ENCODE data around the gene POLR2H.

POLR2H gene

GRCh38 chr3:184361532-184361931 is at the start of gene POLR2H, which contains the start of gene CLCN2:
Gene POLR2H, plus strand, starts transcription at chr3:184361710. Its CDS starts 1,783 bp downstream, at chr3:184363493.
Gene CLCN2, minus strand, starts transcription at chr3:184361605. Its CDS starts 126 bp downstream, at chr3:184361479.
- peak; percentile 39 for DNase-seq (ENCODE audit: low read depth)

DNA sequence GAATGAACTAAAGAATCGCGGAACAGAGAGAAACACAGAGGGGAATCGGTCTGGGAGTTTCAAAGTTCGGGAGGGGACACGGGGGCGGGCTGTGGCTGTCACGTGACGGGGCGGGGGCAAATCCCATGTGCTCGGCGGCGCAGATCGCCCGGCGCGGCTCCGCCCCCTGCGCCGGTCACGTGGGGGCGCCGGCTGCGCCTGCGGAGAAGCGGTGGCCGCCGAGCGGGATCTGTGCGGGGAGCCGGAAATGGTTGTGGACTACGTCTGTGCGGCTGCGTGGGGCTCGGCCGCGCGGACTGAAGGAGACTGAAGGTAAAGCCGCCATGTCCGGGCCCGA is 47.2 kb upstream of the POLR2H start, which contains the start of gene EIF4G1:
Gene EIF4G1, plus strand, starts transcription at position 244 of the 337 bp plus-strand sequence. CDS start 1,191 bp downstream, outside the sequence.
- peak; percentile 91 for DNase-seq (ENCODE audit: low read depth)

DNA sequence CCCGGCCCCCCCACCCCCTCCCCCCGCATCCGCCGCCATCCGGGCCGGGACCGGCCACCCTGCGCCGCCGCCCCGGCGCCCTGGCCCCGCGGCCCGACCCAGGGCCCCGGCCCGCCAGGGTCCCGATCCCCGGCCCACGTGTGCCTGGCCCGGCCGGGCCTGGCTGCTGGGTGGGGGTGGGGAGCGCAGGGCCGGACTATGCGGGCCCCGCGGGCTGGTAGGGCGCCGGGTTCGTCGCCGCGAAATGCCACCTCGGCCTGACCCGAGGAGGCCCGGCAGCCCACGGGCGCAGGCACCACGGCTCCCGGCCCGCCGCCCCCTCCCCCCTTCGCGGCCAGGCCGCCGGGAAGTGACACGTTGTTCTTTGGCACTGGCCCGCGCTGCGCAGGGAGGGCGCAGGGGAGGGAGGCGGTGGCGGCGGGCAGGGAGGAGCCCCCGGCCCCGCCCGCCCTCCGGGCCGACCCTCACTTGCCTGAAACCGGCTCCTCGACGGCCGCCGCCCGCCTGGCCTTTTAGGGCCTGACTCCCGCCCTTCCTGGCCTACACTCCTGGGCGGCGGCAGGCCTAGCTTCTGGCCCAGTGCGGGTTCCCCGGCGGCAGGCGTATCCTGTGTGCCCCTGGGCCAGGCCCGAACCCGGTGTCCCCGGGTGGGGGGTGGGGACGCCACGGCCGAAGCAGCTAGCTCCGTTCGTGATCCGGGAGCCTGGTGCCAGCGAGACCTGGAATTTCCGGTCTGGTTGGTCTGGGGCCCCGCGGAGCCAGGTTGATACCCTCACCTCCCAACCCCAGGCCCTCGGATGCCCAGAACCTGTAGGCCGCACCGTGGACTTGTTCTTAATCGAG is 46.6 kb upstream of the POLR2H start:
- DNase-seq (ENCODE audit: low read depth): peak; percentile 39

GRCh38 chr3:184315543-184315867 is 46.0 kb upstream of the POLR2H start:
- DNase-seq (ENCODE audit: low read depth): no peak

DNA sequence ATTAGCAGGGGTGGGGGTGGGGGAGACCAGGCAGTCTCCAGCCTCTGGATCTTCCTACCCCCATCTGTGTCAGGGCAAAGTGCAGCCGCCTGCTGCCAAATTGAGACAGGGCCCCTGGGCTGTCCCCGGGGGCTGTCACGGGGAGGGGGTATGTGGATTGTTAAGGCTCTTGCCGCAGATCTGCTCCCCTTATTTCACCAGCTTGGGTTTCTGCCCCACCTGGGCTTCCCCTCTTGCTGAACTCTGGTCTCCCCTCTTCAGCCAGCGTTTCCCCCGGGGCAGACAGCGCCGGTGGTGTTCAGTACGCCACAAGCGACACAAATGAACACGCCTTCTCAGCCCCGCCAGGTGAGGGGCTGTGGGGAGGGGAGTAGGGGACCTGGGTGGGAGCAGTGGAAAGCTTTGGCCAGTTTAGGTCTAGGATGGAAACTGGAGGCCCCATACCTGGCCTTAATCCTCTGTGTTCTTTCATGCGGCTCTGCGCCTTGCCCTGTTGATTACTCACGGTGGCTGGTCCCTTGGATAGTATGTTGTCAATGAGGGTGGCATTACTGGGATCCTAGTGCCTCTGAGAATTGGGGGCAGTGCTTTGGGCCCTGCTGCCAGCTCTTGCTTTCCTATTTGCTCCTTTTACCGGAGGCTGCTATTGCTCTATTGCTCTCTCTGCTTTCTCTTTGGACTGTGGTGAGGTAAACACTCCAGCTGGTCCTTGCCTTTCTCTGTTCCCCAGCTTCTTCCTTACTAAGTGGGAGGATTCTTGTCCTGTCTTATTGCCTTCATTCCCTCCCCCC is 45.4 kb upstream of the POLR2H start:
- DNase-seq (ENCODE audit: low read depth): no peak

- DNase-seq (ENCODE audit: low read depth): no peak
These were observed 44.7 kb upstream of the POLR2H start for GRCh38 chr3:184316792-184317191.

- no peak for DNase-seq (ENCODE audit: low read depth)
These were observed 44.3 kb upstream of the POLR2H start for GRCh38 chr3:184317201-184317600.

DNA sequence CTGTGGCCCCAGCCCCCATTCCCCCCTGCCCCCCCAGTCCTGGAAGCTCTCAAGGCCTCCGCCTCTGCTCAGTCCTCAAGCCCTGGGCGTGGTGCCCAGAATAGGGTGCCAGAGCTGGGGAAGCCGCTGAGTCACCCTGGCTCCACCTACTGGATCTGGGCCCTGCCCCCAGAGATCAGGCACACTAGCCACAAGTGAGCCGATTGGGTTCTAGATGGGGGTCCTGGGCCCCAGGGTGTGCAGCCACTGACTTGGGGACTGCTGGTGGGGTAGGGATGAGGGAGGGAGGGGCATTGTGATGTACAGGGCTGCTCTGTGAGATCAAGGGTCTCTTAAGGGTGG is 41.4 kb upstream of the POLR2H start:
- DNase-seq (ENCODE audit: low read depth): peak; percentile 41

- no peak for DNase-seq (ENCODE audit: low read depth)
These were observed 39.8 kb upstream of the POLR2H start for GRCh38 chr3:184321666-184322065.

- no peak for DNase-seq (ENCODE audit: low read depth)
These were observed 38.6 kb upstream of the POLR2H start for GRCh38 chr3:184322731-184323487.

- no peak for DNase-seq (ENCODE audit: low read depth)
These were observed 37.8 kb upstream of the POLR2H start for GRCh38 chr3:184323696-184324095.

DNA sequence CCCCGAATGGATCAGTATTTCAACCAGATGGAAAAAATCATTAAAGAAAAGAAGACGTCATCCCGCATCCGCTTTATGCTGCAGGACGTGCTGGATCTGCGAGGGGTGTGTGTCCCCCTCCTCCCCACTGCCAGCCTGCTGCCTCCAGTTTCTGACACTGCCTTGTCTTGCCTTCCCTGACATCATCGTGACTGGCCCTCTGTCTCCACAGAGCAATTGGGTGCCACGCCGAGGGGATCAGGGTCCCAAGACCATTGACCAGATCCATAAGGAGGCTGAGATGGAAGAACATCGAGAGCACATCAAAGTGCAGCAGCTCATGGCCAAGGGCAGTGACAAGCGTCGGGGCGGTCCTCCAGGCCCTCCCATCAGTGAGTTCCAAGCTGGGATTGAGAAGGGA is 36.2 kb upstream of the POLR2H start:
- no peak for DNase-seq (ENCODE audit: low read depth)

DNA sequence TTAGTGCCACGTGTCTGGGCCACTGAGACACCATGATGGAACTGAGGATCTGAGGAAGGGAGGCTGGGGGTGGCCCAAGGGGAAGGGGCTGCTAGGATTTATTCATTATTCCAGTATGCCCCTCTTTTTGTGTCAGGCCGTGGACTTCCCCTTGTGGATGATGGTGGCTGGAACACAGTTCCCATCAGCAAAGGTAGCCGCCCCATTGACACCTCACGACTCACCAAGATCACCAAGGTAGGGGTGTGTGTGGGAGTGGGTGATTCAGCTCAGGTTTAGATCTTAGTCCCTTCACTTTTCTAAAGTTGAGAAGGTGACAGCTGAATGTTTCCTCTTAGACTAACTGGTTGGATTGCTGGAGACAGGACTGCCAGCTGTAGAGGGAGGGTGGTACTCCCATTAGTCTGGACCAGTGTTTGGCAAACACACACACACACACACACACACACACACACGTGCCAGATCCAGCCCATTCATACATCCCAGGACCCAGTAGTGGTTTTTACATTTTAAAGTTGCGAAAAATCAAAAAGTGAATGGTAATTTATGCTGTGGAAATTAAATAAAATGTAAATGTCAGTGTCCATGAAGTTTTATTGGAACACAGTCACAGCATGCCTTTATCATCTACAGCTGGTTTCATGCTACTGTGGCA is 35.7 kb upstream of the POLR2H start:
- DNase-seq (ENCODE audit: low read depth): no peak

DNA sequence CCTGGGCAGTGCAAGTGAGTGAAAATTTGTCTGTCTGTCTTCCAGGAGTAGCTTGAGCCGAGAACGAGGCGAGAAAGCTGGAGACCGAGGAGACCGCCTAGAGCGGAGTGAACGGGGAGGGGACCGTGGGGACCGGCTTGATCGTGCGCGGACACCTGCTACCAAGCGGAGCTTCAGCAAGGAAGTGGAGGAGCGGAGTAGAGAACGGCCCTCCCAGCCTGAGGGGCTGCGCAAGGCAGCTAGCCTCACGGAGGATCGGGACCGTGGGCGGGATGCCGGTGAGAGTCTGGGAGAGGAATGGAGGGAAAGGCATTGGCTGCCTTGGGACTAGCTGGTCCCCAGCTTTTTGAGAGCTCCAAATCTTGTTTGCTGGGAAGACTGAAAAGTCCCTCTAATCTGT is 34.3 kb upstream of the POLR2H start:
- no peak for DNase-seq (ENCODE audit: low read depth)

- no peak for DNase-seq (ENCODE audit: low read depth)
These were observed 33.0 kb upstream of the POLR2H start for GRCh38 chr3:184328516-184328915.

DNA sequence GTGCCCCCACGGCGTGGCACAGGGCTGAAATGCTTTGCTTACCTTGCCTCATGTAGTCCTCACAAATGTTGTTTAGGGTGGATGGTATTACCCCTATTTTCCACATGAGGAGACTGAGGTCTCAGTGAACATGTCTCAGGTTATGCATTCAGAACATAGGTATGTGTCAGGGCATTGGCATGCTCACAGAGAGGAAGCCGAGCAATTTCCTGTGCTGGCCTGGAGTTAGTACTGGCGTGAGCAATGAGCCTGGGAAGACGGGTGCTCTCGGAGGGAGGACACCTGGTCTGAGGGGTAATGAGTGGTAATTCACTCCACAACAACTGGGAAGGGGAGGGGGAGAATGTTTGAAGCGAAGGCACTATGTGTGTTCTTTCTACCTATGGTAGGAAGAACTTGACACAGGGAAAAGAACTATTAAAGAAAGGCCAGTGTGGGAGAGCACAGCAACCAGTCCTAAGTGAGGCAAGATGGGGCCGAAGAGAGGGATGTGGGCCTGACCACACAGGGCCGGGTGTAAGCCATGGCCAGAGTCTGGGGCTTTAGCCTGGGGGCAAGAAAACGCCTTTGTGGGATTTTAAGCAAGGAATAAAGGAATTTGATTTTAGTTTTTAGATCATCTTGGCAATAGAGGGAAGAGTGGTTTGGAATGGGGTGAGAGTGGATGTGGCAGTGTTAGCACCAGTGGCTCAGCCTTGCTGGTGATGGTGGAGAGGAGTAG is 29.0 kb upstream of the POLR2H start:
- no peak for DNase-seq (ENCODE audit: low read depth)

GRCh38 chr3:184333190-184333589 is 28.3 kb upstream of the POLR2H start:
- DNase-seq (ENCODE audit: low read depth): no peak

- no peak for DNase-seq (ENCODE audit: low read depth)
These were observed 27.8 kb upstream of the POLR2H start for GRCh38 chr3:184333700-184334099.

DNA sequence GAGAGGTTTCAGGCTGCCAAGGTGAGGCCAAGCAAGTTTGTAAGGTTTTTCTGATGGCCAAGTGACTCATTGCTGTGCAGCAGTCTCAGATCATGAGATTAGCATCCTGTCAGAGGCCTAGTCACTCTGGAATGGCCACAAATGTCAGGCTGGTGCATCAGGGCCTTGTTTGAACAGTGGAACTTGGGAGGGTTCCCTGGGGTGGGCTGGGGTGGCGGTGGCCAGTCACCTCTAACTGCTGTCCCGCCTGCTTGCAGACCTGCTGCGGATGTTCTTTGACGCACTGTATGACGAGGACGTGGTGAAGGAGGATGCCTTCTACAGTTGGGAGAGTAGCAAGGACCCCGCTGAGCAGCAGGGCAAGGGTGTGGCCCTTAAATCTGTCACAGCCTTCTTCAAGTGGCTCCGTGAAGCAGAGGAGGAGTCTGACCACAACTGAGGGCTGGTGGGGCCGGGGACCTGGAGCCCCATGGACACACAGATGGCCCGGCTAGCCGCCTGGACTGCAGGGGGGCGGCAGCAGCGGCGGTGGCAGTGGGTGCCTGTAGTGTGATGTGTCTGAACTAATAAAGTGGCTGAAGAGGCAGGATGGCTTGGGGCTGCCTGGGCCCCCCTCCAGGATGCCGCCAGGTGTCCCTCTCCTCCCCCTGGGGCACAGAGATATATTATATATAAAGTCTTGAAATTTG is 26.9 kb upstream of the POLR2H start:
- no peak for DNase-seq (ENCODE audit: low read depth)

DNA sequence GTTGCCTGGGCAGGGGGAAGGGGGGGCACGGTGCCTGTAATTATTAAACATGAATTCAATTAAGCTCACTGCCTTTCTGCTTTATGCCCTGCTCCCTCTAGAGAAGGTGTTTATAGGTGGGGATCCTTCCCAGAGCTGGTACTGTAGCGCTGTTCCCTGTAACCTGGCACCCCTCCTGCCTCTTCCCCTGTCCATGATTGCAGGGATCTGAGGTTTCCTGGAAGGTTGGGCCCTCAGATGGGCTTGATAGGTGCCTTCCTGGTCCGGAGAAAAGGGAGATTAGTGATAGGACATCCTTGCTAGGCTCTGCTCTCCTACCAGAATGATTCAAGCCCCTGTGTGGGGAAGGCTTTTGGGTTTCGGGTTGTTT is 26.2 kb upstream of the POLR2H start:
- no peak for DNase-seq (ENCODE audit: low read depth)
